PC-3 (cell line): Measurements from ENCODE around the gene KIF21A. TPM values are rescaled to one million over a fixed set of nuclear protein-coding genes. Genes with fewer than 3 reads are reported as not detected.
A peak's percentile ranks its signal among the peaks of the same experiment; 100 is the strongest.

ENCODE experiments used
- ATAC-seq: fragments of 200-7000 bp; cut with Tn5 transposase; 2 replicates; pipeline ENCODE4 v1.9.1; 2020; ENCODE audit warnings: mild to moderate bottlenecking, moderate library complexity
- BruUV-seq: library from RNA; stranded (reverse); fragments of 400-500 nt; replicated peaks from 2 replicates; lab custom pipeline; 2021; lab: Mats Ljungman, UMichigan
- CTCF ChIA-PET: fragments of 300-600 bp; sonication (Branson Sonifier 250); formaldehyde crosslinking; loops from one replicate; lab custom pipeline; 2022; ENCODE audit warnings: antibody characterized with exemption; lab: Charles Lee
- POLR2A ChIA-PET: fragments of 300-600 bp; sonication (Branson Sonifier 250); formaldehyde crosslinking; loops from one replicate; lab custom pipeline; 2022; ENCODE audit warnings: antibody characterized with exemption; ENCODE audit not compliant: unreplicated experiment; lab: Charles Lee
- DNase-seq: peaks from one replicate; pipeline ENCODE4 v3.0.0-alpha.2; 2015
- H2AFZ ChIP-seq: fragments of 300-600 bp; sonication (generic); 2 replicates; pipeline ENCODE4 v1.6.0; 2016; ENCODE audit warnings: antibody characterized with exemption, low read length
- H3F3A ChIP-seq: fragments of 300-600 bp; sonication (generic); one replicate; pipeline ENCODE4 v1.6.0; 2017; ENCODE audit warnings: antibody characterized with exemption, low read length, control low read depth, mild to moderate bottlenecking; ENCODE audit not compliant: unreplicated experiment
- H3K27ac ChIP-seq: fragments of 300-600 bp; sonication (generic); 2 replicates; pipeline ENCODE4 v1.5.1; 2016; ENCODE audit warnings: mild to moderate bottlenecking, low read length
- H3K27me3 ChIP-seq: fragments of 300-600 bp; sonication (generic); 2 replicates; pipeline ENCODE4 v1.6.1; 2016; ENCODE audit warnings: low read length, mixed read lengths
- H3K36me3 ChIP-seq: fragments of 300-600 bp; sonication (generic); 2 replicates; pipeline ENCODE4 v1.6.1; 2016; ENCODE audit warnings: low read depth, mixed run types, low read length, mixed read lengths
- H3K4me1 ChIP-seq: fragments of 300-600 bp; sonication (generic); 2 replicates; pipeline ENCODE4 v1.5.1; 2016; ENCODE audit warnings: low read length; ENCODE audit not compliant: insufficient read depth
- H3K4me2 ChIP-seq: fragments of 300-600 bp; sonication (generic); 2 replicates; pipeline ENCODE4 v1.6.0; 2016; ENCODE audit warnings: low read length
- H3K4me3 ChIP-seq: fragments of 300-600 bp; sonication (generic); 2 replicates; pipeline ENCODE4 v1.5.1; 2016; ENCODE audit warnings: mild to moderate bottlenecking, low read length, mixed read lengths
- H3K79me2 ChIP-seq: fragments of 300-600 bp; sonication (generic); 2 replicates; pipeline ENCODE4 v1.6.1; 2017; ENCODE audit warnings: low read length, mixed read lengths
- H3K9ac ChIP-seq: fragments of 300-600 bp; sonication (generic); 2 replicates; pipeline ENCODE4 v1.6.0; 2016; ENCODE audit warnings: mild to moderate bottlenecking, low read length
- H3K9me2 ChIP-seq: fragments of 300-600 bp; sonication (generic); replicated peaks from 2 replicates; pipeline ENCODE4 v1.6.1; 2016; ENCODE audit warnings: mixed run types, low read length, mixed read lengths
- H3K9me3 ChIP-seq: fragments of 300-600 bp; sonication (generic); 2 replicates; pipeline ENCODE4 v1.6.1; 2016; ENCODE audit warnings: low read length, mixed read lengths
- H4K20me1 ChIP-seq: fragments of 300-600 bp; sonication (generic); 2 replicates; pipeline ENCODE4 v1.6.1; 2016; ENCODE audit warnings: low read length, mixed read lengths
- CTCF ChIP-seq: fragments of 300-600 bp; sonication (generic); conservative IDR thresholded peaks from 2 replicates; pipeline ENCODE4 v1.5.1; 2017; ENCODE audit warnings: antibody characterized with exemption, low read depth, mild to moderate bottlenecking, low read length
- EZH2 ChIP-seq: fragments of 300-600 bp; sonication (generic); IDR thresholded peaks from one replicate; pipeline ENCODE4 v1.6.1; 2017; ENCODE audit warnings: antibody characterized with exemption, mild to moderate bottlenecking, low read length; ENCODE audit not compliant: unreplicated experiment
- EZH2phosphoT487 ChIP-seq: fragments of 300-600 bp; sonication (generic); IDR thresholded peaks from 2 replicates; pipeline ENCODE4 v1.6.1; 2018; ENCODE audit warnings: mild to moderate bottlenecking, antibody characterized with exemption, low read length, borderline replicate concordance
- intact Hi-C: fragments of 100-400 bp; cut with micrococcal nuclease; formaldehyde crosslinking; loops from 2 replicates; pipeline ENCODE4 v1.9.0; 2023
- total RNA-seq: library from RNA; depleted of rRNA; stranded (reverse); fragments of >200 nt; gene quantifications from 2 replicates; pipeline ENCODE4 v1.2.3, GENCODE V29; 2014

The KIF21A gene
- total RNA-seq, 1 experiment from 2014 or later = 25.1 TPM

GRCh38 chr12:39359645-39360044 is 83.3 kb downstream of the KIF21A start:
- Histone ChIP-seq H3K9me2 (no peaks in the 10 kb centered on the region), H3K27ac (no peak overlapping the region), H3K4me1 (no peaks in the 10 kb centered on the region), H4K20me1 (no peaks in the 10 kb centered on the region), H3K4me3 (no peak overlapping the region), H2AFZ (no peak overlapping the region), H3K4me2 (no peak overlapping the region), H3K36me3 (peaks cover 12% of the 10 kb centered on the region; the same call in 1 of the 2 replicates), H3F3A (no peaks in the 10 kb centered on the region), H3K27me3 (no peaks in the 10 kb centered on the region), H3K9me3 (no peaks in the 10 kb centered on the region), H3K79me2 (no peaks in the 10 kb centered on the region), H3K9ac (no peak overlapping the region)
- ATAC-seq (peak; percentile 35; the same call in 1 of the 2 replicates), DNase-seq (no peak)
- POLR2A ChIA-PET = no interaction called here
- intact Hi-C loops = loop anchor here (10.0 kb wide), 1 partner anchor 175 kb away; no protein-coding TSS in a partner anchor
- no peak for TF ChIP-seq EZH2phosphoT487
- no peak for TF ChIP-seq EZH2
- no peak for TF ChIP-seq CTCF
- BruUV-seq = no TSS peak
- CTCF ChIA-PET = no interaction called here

GRCh38 chr12:39357041-39357440 is 85.9 kb downstream of the KIF21A start:
- H3K27ac ChIP-seq = no peak overlapping the region
- H3K9me2 ChIP-seq = no peaks in the 10 kb centered on the region
- no peaks in the 10 kb centered on the region for H3K4me1 ChIP-seq
- BruUV-seq = no TSS peak
- no peak overlapping the region for H2AFZ ChIP-seq
- no peaks in the 10 kb centered on the region for H3K9me3 ChIP-seq
- H3F3A ChIP-seq = no peaks in the 10 kb centered on the region
- no peak overlapping the region for H3K4me2 ChIP-seq
- ChIA-PET CTCF (no interaction called here), POLR2A (no interaction called here)
- DNase-seq (no peak), ATAC-seq (no peak)
- no peak overlapping the region for H3K9ac ChIP-seq
- H3K4me3 ChIP-seq = no peak overlapping the region
- no peaks in the 10 kb centered on the region for H3K79me2 ChIP-seq
- H4K20me1 ChIP-seq = no peaks in the 10 kb centered on the region
- peaks cover 8% of the 10 kb centered on the region; the same call in 1 of the 2 replicates for H3K36me3 ChIP-seq
- no peaks in the 10 kb centered on the region for H3K27me3 ChIP-seq
- intact Hi-C loops = no loop called here
- no peak for TF ChIP-seq EZH2phosphoT487
- no peak for TF ChIP-seq EZH2
- no peak for TF ChIP-seq CTCF

- H3K9me3 ChIP-seq = no peaks in the 10 kb centered on the region
- DNase-seq (no peak), ATAC-seq (no peak)
- no peak overlapping the region for H3K4me2 ChIP-seq
- H3K27ac ChIP-seq = no peak overlapping the region
- peaks cover 5% of the 10 kb centered on the region; the same call in 1 of the 2 replicates for H3K36me3 ChIP-seq
- H3K27me3 ChIP-seq = no peaks in the 10 kb centered on the region
- no peaks in the 10 kb centered on the region for H3K4me1 ChIP-seq
- H2AFZ ChIP-seq = no peak overlapping the region
- CTCF ChIA-PET = no interaction called here
- no peak overlapping the region for H3K4me3 ChIP-seq
- POLR2A ChIA-PET = no interaction called here
- H3F3A ChIP-seq = no peaks in the 10 kb centered on the region
- H3K79me2 ChIP-seq = no peaks in the 10 kb centered on the region
- intact Hi-C loops = no loop called here
- BruUV-seq = no TSS peak
- no peak overlapping the region for H3K9ac ChIP-seq
- no peak for TF ChIP-seq CTCF
- no peak for TF ChIP-seq EZH2
- no peak for TF ChIP-seq EZH2phosphoT487
- H3K9me2 ChIP-seq = no peaks in the 10 kb centered on the region
- H4K20me1 ChIP-seq = no peaks in the 10 kb centered on the region
Measured at GRCh38 chr12:39355841-39356240, 87.1 kb downstream of the KIF21A start.
